Bronchial epithelial cell (primary cell): ENCODE results near the gene STARD7. TPM values are rescaled to one million over a fixed set of nuclear protein-coding genes. Genes with fewer than 3 reads are reported as not detected.

Experiments used
- DNase-seq: peaks from one replicate; pipeline ENCODE4 v3.0.0-alpha.2; 2010; ENCODE audit warnings: low read depth
- FAIRE-seq: peaks from 2 replicates; lab custom pipeline; 2011; peaks lifted over from hg19 to GRCh38; lab: Jason Lieb, UNC
- H3K27me3 ChIP-seq: 2 replicates; pipeline ENCODE4 v1.5.1; 2011; ENCODE audit warnings: low read length; ENCODE audit not compliant: control insufficient read depth, insufficient read depth
- H3K36me3 ChIP-seq: 2 replicates; pipeline ENCODE4 v1.5.1; 2011; ENCODE audit warnings: low read length; ENCODE audit not compliant: control insufficient read depth, insufficient read depth
- H3K4me3 ChIP-seq: 2 replicates; pipeline ENCODE4 v1.5.1; 2011; ENCODE audit warnings: mild to moderate bottlenecking, low read depth, low read length, control low read depth
- CTCF ChIP-seq: IDR thresholded peaks from 2 replicates; pipeline ENCODE4 v1.5.1; 2011; ENCODE audit warnings: mild to moderate bottlenecking, moderate library complexity, low read length, control low read depth, inconsistent platforms; ENCODE audit not compliant: insufficient read depth, severe bottlenecking
- total RNA-seq: library from RNA; depleted of rRNA; stranded (reverse); fragments of >200 nt; gene quantifications from 2 replicates; pipeline ENCODE4 v1.2.1, GENCODE V29; 2014

Gene STARD7
- total RNA-seq, 1 donor from 2014 or later = 93.7 TPM

GRCh38 chr2:96245609-96246390, 37.2 kb upstream of the STARD7 start:
- TF ChIP-seq CTCF = no peak
- FAIRE-seq (no peak), DNase-seq (peak; percentile 40)
- H3K4me3 ChIP-seq = no peak overlapping the region
- H3K36me3 ChIP-seq = no peaks in the 10 kb centered on the region
- H3K27me3 ChIP-seq = no peaks in the 10 kb centered on the region

DNA sequence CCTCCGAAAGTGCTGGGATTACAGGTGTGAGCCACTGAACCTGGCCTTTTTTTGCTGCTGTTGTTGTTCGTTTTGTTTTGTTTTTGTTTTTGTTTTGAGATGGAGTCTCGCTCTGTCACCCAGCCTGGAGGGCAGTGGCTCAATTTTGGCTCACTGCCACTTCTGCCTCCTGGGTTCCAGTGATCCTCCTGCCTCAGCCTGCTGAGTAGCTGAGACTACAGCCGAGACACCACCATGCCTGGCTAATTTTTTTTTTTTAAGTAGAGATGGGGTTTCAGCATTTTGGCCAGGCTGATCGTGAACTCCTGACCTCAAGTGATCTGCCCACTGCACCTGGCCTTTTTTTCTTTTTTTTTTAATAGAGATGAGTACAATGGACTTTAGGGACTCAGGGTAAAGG, 35.2 kb upstream of the STARD7 start:
- H3K27me3 ChIP-seq = no peaks in the 10 kb centered on the region
- TF ChIP-seq CTCF = no peak
- no peaks in the 10 kb centered on the region for H3K36me3 ChIP-seq
- DNase-seq (no peak), FAIRE-seq (no peak)
- no peak overlapping the region for H3K4me3 ChIP-seq

DNA sequence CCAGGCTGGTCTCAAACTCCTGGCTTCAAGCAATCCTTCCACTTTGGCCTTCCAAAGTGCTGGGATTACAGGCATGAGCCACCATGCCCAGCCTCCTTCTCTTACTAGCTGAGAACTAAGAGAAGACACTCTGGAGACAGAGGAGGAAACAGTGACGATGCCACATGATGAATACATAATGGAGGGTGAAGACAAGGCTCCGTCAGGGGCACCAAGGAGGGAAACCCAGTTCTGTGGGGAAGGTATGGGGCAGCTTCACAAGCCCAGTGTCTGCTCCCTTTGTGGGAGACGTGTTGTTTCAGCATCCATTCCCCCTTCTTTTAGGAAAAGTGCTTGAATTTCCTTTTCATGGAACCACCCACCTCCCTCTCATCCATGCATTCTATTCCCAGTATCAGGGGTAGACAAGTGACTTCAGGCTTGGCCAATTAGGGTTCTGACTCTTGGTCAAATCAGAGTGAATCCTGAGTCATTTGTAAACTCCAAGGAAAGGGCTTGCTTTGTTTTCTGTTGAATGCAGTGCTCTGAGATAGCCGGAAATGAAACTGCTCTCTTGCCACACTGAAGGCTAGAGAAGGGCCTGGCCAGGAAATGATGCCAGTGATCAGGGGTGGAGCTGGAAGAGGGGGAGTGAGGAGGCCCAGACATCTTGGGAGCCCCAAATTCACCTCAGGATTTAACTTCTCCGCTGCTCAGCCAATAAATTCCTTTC, 33.4 kb upstream of the STARD7 start:
- Histone ChIP-seq H3K36me3 (no peaks in the 10 kb centered on the region), H3K27me3 (no peaks in the 10 kb centered on the region), H3K4me3 (no peak overlapping the region)
- no peak for TF ChIP-seq CTCF
- FAIRE-seq = no peak
- DNase-seq = peak; percentile 71

GRCh38 chr2:96241227-96241626, 32.6 kb upstream of the STARD7 start:
- H3K4me3 ChIP-seq = no peak overlapping the region
- no peaks in the 10 kb centered on the region for H3K36me3 ChIP-seq
- FAIRE-seq (no peak), DNase-seq (no peak)
- H3K27me3 ChIP-seq = no peaks in the 10 kb centered on the region
- TF ChIP-seq CTCF = no peak

DNA sequence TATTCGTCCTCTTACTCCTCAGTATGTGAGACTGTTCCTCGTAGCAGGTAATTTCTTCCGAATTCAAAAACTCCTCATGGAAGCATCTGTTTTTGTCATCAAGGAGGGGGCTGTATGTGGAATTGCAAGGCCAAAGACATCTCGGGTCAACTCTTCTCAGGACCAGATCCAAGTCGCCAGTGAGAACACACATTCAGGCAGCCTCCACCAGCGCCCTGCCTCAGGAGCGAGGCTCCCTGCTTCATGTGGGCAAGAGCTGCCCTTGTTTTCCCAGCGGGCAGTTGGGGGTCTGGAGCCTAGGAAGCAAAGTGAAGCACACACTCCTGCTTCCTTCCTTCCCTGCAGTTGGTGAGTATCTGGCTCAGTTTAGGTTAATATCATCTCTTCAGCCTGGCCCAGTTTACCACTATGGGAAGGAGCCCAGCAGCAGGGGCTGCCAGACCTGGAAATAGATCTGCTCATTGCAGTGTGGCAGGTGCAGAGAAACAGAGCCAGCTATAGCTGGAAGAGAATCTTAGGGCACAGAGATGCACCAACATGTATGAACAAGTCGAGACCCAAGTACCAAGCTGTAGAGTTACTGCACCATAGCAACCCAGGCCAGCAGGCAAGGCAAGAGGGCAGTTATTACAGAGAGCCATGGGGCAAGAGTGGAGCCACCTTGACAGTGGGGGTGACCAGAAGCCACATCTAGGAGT, 31.9 kb upstream of the STARD7 start:
- H3K27me3 ChIP-seq = no peaks in the 10 kb centered on the region
- no peaks in the 10 kb centered on the region for H3K36me3 ChIP-seq
- no peak overlapping the region for H3K4me3 ChIP-seq
- no peak for FAIRE-seq
- TF ChIP-seq CTCF = no peak
- peak; percentile 56 for DNase-seq
